Activated T-helper 1 cell treated with anti-CD3 and anti-CD28 coated beads, Interleukin-12 subunit alpha, Interleukin-12 subunit beta, Interleukin-2, Interleukin-4 antibody, amounts not matched to agents 30 ng/mL and 10 ng/mL and 1 ng/mL, durations not matched to agents 14 hours and 24 hours and 36 hours (primary cell): ENCODE results near the gene CASP9. TPM values are rescaled to one million over a fixed set of nuclear protein-coding genes. Genes with fewer than 3 reads are reported as not detected.
A peak's percentile ranks its signal among the peaks of the same experiment; 100 is the strongest.

Source experiments
- DNase-seq: peaks from one replicate; pipeline ENCODE4 v3.0.0; 2021; ENCODE audit warnings: low spot score
- H3K27ac Mint-ChIP-seq: one replicate; pipeline ENCODE4 v1.8.0; 2021; ENCODE audit warnings: mild to moderate bottlenecking, mixed read lengths
- H3K27me3 Mint-ChIP-seq: one replicate; pipeline ENCODE4 v1.8.0; 2022; ENCODE audit warnings: mild to moderate bottlenecking, moderate library complexity, mixed read lengths; ENCODE audit not compliant: insufficient read depth
- H3K36me3 Mint-ChIP-seq: one replicate; pipeline ENCODE4 v1.8.0; 2021; ENCODE audit warnings: low read depth, mixed read lengths
- H3K4me1 Mint-ChIP-seq: one replicate; pipeline ENCODE4 v1.8.0; 2021; ENCODE audit warnings: low read depth, mixed read lengths
- H3K4me3 Mint-ChIP-seq: one replicate; pipeline ENCODE4 v1.8.0; 2021; ENCODE audit warnings: mild to moderate bottlenecking, moderate library complexity, mixed read lengths
- H3K9me3 Mint-ChIP-seq: one replicate; pipeline ENCODE4 v1.8.0; 2021; ENCODE audit warnings: mixed read lengths
- intact Hi-C: fragments of 100-400 bp; cut with micrococcal nuclease; formaldehyde crosslinking; loops from one replicate; pipeline ENCODE4 v1.15.1; 2024
- total RNA-seq: library from RNA; stranded (reverse); gene quantifications from 2 replicates; pipeline ENCODE4 v1.2.3, GENCODE V29; 2022

The CASP9 gene
- 19.5 and 21.0 TPM in 2 replicates for total RNA-seq

DNA sequence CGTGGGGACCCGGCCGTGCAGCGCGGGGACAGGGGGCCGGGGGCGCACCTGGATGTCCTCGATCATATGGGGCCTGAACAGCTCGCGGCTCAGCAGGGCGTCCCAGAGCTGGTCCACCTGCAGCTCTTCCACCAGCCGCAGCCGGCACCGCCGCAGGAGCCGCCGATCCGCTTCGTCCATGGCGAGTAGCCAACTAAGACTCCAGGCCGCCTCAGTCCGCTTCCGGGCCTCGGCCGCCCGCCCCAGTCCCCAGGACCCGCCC, at the start of gene CASP9:
Gene CASP9, minus strand, starts transcription at position 195 of the 262 bp plus-strand sequence. Its CDS starts 15 bp downstream, at position 180.
- Mint-ChIP-seq H3K27ac (peak within 1 kb of the TSS; percentile 95), H3K27me3 (no peaks in the 10 kb centered on the region), H3K36me3 (peaks cover 9% of the 10 kb centered on the region), H3K9me3 (no peaks in the 10 kb centered on the region), H3K4me3 (peak within 1 kb of the TSS; percentile 83), H3K4me1 (peaks cover 66% of the 10 kb centered on the region)
- DNase-seq = no peak
- intact Hi-C loops = loop anchor here (1.0 to 10.0 kb wide), 4 partner anchors 115 to 1911 kb away; partner anchors contain the start of genes EFHD2, RCC2 and SZRD1

- Mint-ChIP-seq H3K36me3 (peaks cover 32% of the 10 kb centered on the region), H3K4me3 (no peak overlapping the region), H3K27me3 (no peaks in the 10 kb centered on the region), H3K27ac (no peak overlapping the region), H3K4me1 (peaks cover 17% of the 10 kb centered on the region), H3K9me3 (no peaks in the 10 kb centered on the region)
- intact Hi-C loops = no loop called here
- no peak for DNase-seq
Observed at GRCh38 chr1:15573477-15573876, 49.5 kb upstream of the CASP9 start.

- Mint-ChIP-seq H3K4me1 (no peaks in the 10 kb centered on the region), H3K27ac (no peak overlapping the region), H3K4me3 (no peak overlapping the region), H3K27me3 (no peaks in the 10 kb centered on the region), H3K9me3 (no peaks in the 10 kb centered on the region), H3K36me3 (peaks cover 42% of the 10 kb centered on the region)
- intact Hi-C loops = no loop called here
- no peak for DNase-seq
Observed at GRCh38 chr1:15571266-15571665, 47.3 kb upstream of the CASP9 start.

DNA sequence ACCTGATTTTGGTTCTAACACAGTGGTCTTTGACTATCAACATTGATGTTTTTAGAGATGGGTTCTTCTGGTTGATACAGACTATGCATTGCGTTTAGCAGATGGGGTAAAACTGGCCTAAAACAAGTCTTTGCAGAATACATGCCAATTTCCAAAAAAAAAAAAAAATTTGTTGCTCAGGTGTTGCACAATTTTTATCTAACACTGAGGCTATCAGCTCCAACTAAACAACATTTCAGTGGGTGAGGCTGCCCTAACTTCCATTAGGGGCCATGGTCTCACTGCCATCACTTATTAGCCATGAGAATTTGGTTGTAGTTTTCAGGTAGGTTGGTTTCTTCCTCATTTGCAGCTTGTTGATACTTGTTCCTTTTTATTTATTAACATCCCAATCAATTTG, 46.8 kb upstream of the CASP9 start:
- H3K36me3 Mint-ChIP-seq = peaks cover 46% of the 10 kb centered on the region

GRCh38 chr1:15568387-15569073, 44.5 kb upstream of the CASP9 start:
- no peak for DNase-seq
- Mint-ChIP-seq H3K4me1 (no peaks in the 10 kb centered on the region), H3K36me3 (peaks cover 41% of the 10 kb centered on the region), H3K9me3 (no peaks in the 10 kb centered on the region), H3K27me3 (no peaks in the 10 kb centered on the region), H3K4me3 (no peak overlapping the region), H3K27ac (no peak overlapping the region)
- intact Hi-C loops = no loop called here

More for the DNA sequence above, 46.8 kb upstream of the CASP9 start:
- H3K27me3 Mint-ChIP-seq = no peaks in the 10 kb centered on the region
- no peak overlapping the region for H3K27ac Mint-ChIP-seq
- H3K4me3 Mint-ChIP-seq = no peak overlapping the region
- no peaks in the 10 kb centered on the region for H3K9me3 Mint-ChIP-seq
- DNase-seq = no peak
- no peaks in the 10 kb centered on the region for H3K4me1 Mint-ChIP-seq
- intact Hi-C loops = no loop called here

DNA sequence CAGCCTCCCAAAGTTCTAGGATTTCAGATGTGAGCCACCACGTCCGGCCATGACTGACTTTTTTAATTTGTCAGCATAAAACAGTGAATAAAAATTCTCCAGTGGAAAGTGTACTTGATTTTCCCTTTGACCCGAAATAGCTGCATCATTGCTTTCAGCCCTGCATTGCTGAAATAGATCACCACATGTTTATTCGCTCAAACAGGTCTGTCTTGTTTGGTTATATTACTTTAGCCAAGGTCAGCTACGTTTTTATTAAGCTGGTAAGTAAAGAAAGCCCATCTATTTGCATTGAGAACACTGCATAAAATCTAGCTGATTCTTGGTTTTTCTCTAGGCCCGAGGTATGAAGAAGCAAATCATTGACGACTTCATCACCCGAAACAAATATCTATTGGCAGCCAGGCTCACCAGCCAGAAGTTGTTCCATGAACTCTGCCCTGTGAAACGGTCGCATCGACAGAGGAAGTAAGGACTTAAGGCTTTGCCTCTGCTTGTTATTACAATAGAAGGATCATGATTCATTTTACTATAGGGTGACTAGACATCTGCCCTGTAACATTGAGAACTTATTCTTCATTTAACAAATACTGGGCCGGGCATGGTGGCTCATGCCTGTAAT, 35.3 kb upstream of the CASP9 start:
- no peak for DNase-seq
- Mint-ChIP-seq H3K27me3 (no peaks in the 10 kb centered on the region), H3K36me3 (peaks cover 18% of the 10 kb centered on the region), H3K4me1 (no peaks in the 10 kb centered on the region), H3K4me3 (no peak overlapping the region), H3K9me3 (no peaks in the 10 kb centered on the region), H3K27ac (no peak overlapping the region)
- intact Hi-C loops = no loop called here

GRCh38 chr1:15558516-15558915, 34.5 kb upstream of the CASP9 start:
- intact Hi-C loops = no loop called here
- Mint-ChIP-seq H3K27ac (no peak overlapping the region), H3K9me3 (no peaks in the 10 kb centered on the region), H3K4me3 (no peak overlapping the region), H3K4me1 (no peaks in the 10 kb centered on the region), H3K36me3 (peaks cover 13% of the 10 kb centered on the region), H3K27me3 (no peaks in the 10 kb centered on the region)
- DNase-seq = no peak

DNA sequence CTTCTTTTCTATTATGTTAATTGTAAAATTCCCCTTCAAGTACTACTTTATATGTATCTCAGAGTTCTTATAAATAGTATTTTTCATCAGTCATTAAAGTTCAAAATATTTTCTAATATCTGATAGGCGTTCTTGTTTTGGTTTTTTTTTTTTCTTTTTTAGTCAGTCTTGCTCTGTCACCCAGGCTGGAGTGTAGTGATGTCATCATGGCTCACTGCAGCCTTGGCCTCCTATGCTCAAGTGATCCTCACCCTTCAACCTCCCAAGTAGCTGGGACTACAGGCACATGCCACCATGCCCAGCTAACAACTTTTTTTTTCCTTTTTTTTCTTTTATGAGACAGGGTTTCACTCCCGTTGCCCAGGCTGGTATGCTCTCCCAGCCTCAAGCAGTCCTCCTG, 33.6 kb upstream of the CASP9 start:
- Mint-ChIP-seq H3K36me3 (peaks cover 15% of the 10 kb centered on the region), H3K27ac (no peak overlapping the region), H3K9me3 (no peaks in the 10 kb centered on the region), H3K4me1 (no peaks in the 10 kb centered on the region), H3K27me3 (no peaks in the 10 kb centered on the region), H3K4me3 (no peak overlapping the region)
- intact Hi-C loops = no loop called here
- DNase-seq = no peak

DNA sequence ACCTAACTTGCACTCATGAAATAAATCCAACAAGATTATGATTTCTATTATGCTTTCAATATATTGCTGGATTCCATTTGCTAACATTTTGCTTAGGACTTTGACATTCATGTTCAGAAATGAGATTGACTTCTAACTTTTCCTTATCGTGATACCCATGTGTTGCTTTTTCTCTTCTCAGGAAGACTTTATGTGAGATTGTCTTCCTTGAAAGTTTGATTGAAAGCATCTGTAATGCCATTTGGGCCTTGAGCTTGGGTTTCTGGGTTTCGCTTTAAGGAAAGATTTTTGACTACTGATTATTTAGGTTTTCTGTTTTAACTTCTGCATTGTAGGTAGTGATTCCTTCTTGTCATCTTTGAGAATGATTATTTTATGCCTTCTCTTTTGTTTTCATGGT, 33.0 kb upstream of the CASP9 start:
- H3K9me3 Mint-ChIP-seq = no peaks in the 10 kb centered on the region
- H3K27me3 Mint-ChIP-seq = no peaks in the 10 kb centered on the region
- intact Hi-C loops = no loop called here

GRCh38 chr1:15550573-15550972, 26.6 kb upstream of the CASP9 start:
- Mint-ChIP-seq H3K27me3 (no peaks in the 10 kb centered on the region), H3K27ac (no peak overlapping the region), H3K4me3 (no peak overlapping the region), H3K9me3 (no peaks in the 10 kb centered on the region), H3K36me3 (peaks cover 19% of the 10 kb centered on the region), H3K4me1 (peaks cover 6% of the 10 kb centered on the region)
- no peak for DNase-seq
- intact Hi-C loops = no loop called here

More for the DNA sequence above, 33.0 kb upstream of the CASP9 start:
- no peak overlapping the region for H3K27ac Mint-ChIP-seq
- no peak for DNase-seq
- H3K4me1 Mint-ChIP-seq = no peaks in the 10 kb centered on the region
- no peak overlapping the region for H3K4me3 Mint-ChIP-seq
- peaks cover 10% of the 10 kb centered on the region for H3K36me3 Mint-ChIP-seq

- Mint-ChIP-seq H3K9me3 (no peaks in the 10 kb centered on the region), H3K27ac (no peak overlapping the region), H3K4me1 (peaks cover 6% of the 10 kb centered on the region), H3K4me3 (no peak overlapping the region), H3K36me3 (peaks cover 32% of the 10 kb centered on the region), H3K27me3 (no peaks in the 10 kb centered on the region)
- no peak for DNase-seq
- intact Hi-C loops = no loop called here
Observed at GRCh38 chr1:15546641-15547040, 22.6 kb upstream of the CASP9 start.

- Mint-ChIP-seq H3K9me3 (no peaks in the 10 kb centered on the region), H3K4me1 (no peaks in the 10 kb centered on the region), H3K36me3 (peaks cover 41% of the 10 kb centered on the region), H3K27me3 (no peaks in the 10 kb centered on the region), H3K27ac (no peak overlapping the region), H3K4me3 (no peak overlapping the region)
- DNase-seq = no peak
- intact Hi-C loops = no loop called here
Observed at GRCh38 chr1:15543589-15544568, 19.9 kb upstream of the CASP9 start.

DNA sequence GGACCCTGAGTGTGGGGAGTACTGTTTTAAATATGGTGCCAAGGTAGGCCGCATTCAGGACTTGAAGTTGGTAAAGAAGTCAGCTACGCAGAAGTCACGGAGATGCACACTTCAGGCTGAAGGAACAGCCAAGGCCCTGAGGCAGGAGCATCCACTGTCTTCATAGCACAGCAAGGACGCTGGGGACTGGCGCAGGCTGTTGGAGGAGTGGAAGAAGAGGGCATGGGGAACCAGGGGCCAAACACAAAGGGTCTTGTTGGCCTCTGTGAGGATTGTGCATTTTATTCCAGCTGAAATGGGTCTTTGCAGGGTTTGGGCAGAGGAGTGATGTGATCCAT, 19.2 kb upstream of the CASP9 start:
- Mint-ChIP-seq H3K4me3 (no peak overlapping the region), H3K36me3 (peaks cover 44% of the 10 kb centered on the region), H3K9me3 (no peaks in the 10 kb centered on the region), H3K27me3 (no peaks in the 10 kb centered on the region), H3K4me1 (no peaks in the 10 kb centered on the region), H3K27ac (no peak overlapping the region)
- intact Hi-C loops = no loop called here
- no peak for DNase-seq
